ENCODE data around the gene KIR2DL1.
"Not testable (repeated sequence)": the region's sequence is repeated elsewhere in the genome, so short reads cannot be mapped to it uniquely, and the experiment has no call there.

GRCh38 chr19:54769646-54770045, at the start of gene KIR2DL1:
- TF ChIP-seq CTCF (conservative IDR thresholded peaks at IDR 0.05 in 1 of 2, IDR thresholded peaks at IDR 0.05 in 1 of 2; ENCODE audit: low read depth in 1 of 2, low read length in 2 of 2); EZH2 (IDR thresholded peaks at IDR 0.05; ENCODE audit: low read length, missing control alignments): not testable (repeated sequence)

Data from fibroblast of lung (primary cell).